ENCODE data around the gene ARHGAP29.

The ARHGAP29 gene

GRCh38 chr1:94230920-94231319, 6.5 kb downstream of the ARHGAP29 start:
- TF ChIP-seq PAX5 (IDR thresholded peaks at IDR 0.05; ENCODE audit: insufficient read depth, low read length, severe bottlenecking): no peak
- TF ChIP-seq POU2F2 (IDR thresholded peaks at IDR 0.05; ENCODE audit: low read depth, low read length): no peak
- TF ChIP-seq POLR2AphosphoS5 (IDR thresholded peaks at IDR 0.05; ENCODE audit: low read depth, low read length): no peak
- TF ChIP-seq SPI1 (IDR thresholded peaks at IDR 0.05; ENCODE audit: low read depth, low read length): no peak
- no peak for TF ChIP-seq TAF1 (IDR thresholded peaks at IDR 0.05; ENCODE audit: low read depth, low read length)
- no peak for TF ChIP-seq POLR2A (IDR thresholded peaks at IDR 0.05; ENCODE audit: low read depth, low read length)
- no peak for FAIRE-seq
- no peak for DNase-seq (ENCODE audit: insufficient read length, low spot score)

GRCh38 chr1:94228640-94229375, 8.6 kb downstream of the ARHGAP29 start:
- DNase-seq (ENCODE audit: insufficient read length, low spot score) (no peak), FAIRE-seq (no peak)
- no peak for TF ChIP-seq POLR2AphosphoS5 (IDR thresholded peaks at IDR 0.05; ENCODE audit: low read depth, low read length)
- no peak for TF ChIP-seq PAX5 (IDR thresholded peaks at IDR 0.05; ENCODE audit: insufficient read depth, low read length, severe bottlenecking)
- TF ChIP-seq POLR2A (IDR thresholded peaks at IDR 0.05; ENCODE audit: low read depth, low read length): no peak
- TF ChIP-seq POU2F2 (IDR thresholded peaks at IDR 0.05; ENCODE audit: low read depth, low read length): no peak

DNA sequence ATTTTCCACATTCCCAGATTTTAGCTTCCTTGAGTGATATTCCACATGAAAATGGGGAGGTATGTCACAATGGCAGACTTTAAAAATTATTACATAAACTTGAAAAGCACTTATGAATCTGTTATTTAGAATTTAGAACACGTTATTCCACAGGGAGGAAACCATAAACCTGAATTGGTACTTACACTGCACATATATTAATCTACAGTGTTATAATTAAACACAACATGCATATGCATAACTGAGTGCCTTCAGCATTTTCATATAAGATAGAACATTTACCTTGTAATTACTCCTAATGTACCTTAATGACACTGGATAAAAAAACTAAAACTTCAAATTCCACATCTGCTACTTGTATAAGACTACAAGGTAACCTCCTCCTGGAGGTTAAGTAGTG, 9.8 kb downstream of the ARHGAP29 start:
- TF ChIP-seq TAF1 (IDR thresholded peaks at IDR 0.05; ENCODE audit: low read depth, low read length): no peak
- no peak for TF ChIP-seq POU2F2 (IDR thresholded peaks at IDR 0.05; ENCODE audit: low read depth, low read length)
- no peak for TF ChIP-seq POLR2AphosphoS5 (IDR thresholded peaks at IDR 0.05; ENCODE audit: low read depth, low read length)
- no peak for TF ChIP-seq PAX5 (IDR thresholded peaks at IDR 0.05; ENCODE audit: insufficient read depth, low read length, severe bottlenecking)
- TF ChIP-seq SPI1 (IDR thresholded peaks at IDR 0.05; ENCODE audit: low read depth, low read length): no peak
- TF ChIP-seq POLR2A (IDR thresholded peaks at IDR 0.05; ENCODE audit: low read depth, low read length): no peak
- DNase-seq (ENCODE audit: insufficient read length, low spot score) (no peak), FAIRE-seq (no peak)

DNA sequence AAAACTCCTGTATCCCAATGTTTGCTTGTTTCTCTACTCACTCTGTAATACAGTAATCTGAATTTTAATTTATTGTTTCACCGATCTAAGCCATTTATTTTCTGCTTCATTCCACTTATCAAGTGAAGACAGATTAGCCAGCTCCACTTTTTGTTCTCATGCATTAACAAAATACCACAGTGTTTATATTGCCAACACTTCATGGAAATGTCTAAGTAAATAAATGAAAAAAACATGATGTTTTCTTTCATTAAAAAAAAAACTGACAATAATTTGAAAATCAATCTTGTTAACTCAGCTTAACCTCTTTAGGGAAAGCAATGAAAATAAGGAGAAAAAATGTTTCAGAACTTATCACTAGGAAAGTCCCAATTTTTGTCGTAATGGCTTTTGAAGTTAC, 11.5 kb downstream of the ARHGAP29 start:
- TF ChIP-seq POU2F2 (IDR thresholded peaks at IDR 0.05; ENCODE audit: low read depth, low read length) (no peak), POLR2AphosphoS5 (IDR thresholded peaks at IDR 0.05; ENCODE audit: low read depth, low read length) (no peak), PAX5 (IDR thresholded peaks at IDR 0.05; ENCODE audit: insufficient read depth, low read length, severe bottlenecking) (no peak), POLR2A (IDR thresholded peaks at IDR 0.05; ENCODE audit: low read depth, low read length) (no peak), TAF1 (IDR thresholded peaks at IDR 0.05; ENCODE audit: low read depth, low read length) (no peak), SPI1 (IDR thresholded peaks at IDR 0.05; ENCODE audit: low read depth, low read length) (no peak)
- DNase-seq (ENCODE audit: insufficient read length, low spot score) (no peak), FAIRE-seq (no peak)

DNA sequence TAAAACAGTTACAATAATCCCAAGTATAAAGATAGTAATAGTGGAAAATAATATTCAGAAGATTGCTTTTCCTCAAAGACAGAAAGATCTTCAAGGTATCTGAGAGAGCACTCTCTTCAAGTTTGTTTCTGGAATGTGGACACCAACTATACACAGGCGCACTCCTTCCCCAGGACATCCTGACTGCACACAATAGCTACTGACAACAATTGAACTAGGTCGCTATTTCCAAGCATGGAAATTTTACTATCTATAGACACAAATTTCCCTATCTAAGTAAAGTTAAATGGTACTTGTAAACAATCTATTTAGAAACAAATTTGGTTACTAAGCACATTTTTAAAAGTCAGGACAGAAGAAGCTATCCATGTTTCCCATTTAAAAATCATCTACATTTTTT, 19.1 kb downstream of the ARHGAP29 start:
- DNase-seq (ENCODE audit: insufficient read length, low spot score): no peak
- no peak for FAIRE-seq
- no peak for TF ChIP-seq POLR2A (IDR thresholded peaks at IDR 0.05; ENCODE audit: low read depth, low read length)
- TF ChIP-seq TAF1 (IDR thresholded peaks at IDR 0.05; ENCODE audit: low read depth, low read length): no peak
- no peak for TF ChIP-seq POLR2AphosphoS5 (IDR thresholded peaks at IDR 0.05; ENCODE audit: low read depth, low read length)
- no peak for TF ChIP-seq SPI1 (IDR thresholded peaks at IDR 0.05; ENCODE audit: low read depth, low read length)
- no peak for TF ChIP-seq PAX5 (IDR thresholded peaks at IDR 0.05; ENCODE audit: insufficient read depth, low read length, severe bottlenecking)
- TF ChIP-seq POU2F2 (IDR thresholded peaks at IDR 0.05; ENCODE audit: low read depth, low read length): no peak

GRCh38 chr1:94215955-94216354, 21.4 kb downstream of the ARHGAP29 start:
- TF ChIP-seq POLR2AphosphoS5 (IDR thresholded peaks at IDR 0.05; ENCODE audit: low read depth, low read length): no peak
- no peak for TF ChIP-seq TAF1 (IDR thresholded peaks at IDR 0.05; ENCODE audit: low read depth, low read length)
- no peak for TF ChIP-seq SPI1 (IDR thresholded peaks at IDR 0.05; ENCODE audit: low read depth, low read length)
- TF ChIP-seq POU2F2 (IDR thresholded peaks at IDR 0.05; ENCODE audit: low read depth, low read length): no peak
- no peak for TF ChIP-seq PAX5 (IDR thresholded peaks at IDR 0.05; ENCODE audit: insufficient read depth, low read length, severe bottlenecking)
- TF ChIP-seq POLR2A (IDR thresholded peaks at IDR 0.05; ENCODE audit: low read depth, low read length): no peak
- FAIRE-seq: no peak
- no peak for DNase-seq (ENCODE audit: insufficient read length, low spot score)

DNA sequence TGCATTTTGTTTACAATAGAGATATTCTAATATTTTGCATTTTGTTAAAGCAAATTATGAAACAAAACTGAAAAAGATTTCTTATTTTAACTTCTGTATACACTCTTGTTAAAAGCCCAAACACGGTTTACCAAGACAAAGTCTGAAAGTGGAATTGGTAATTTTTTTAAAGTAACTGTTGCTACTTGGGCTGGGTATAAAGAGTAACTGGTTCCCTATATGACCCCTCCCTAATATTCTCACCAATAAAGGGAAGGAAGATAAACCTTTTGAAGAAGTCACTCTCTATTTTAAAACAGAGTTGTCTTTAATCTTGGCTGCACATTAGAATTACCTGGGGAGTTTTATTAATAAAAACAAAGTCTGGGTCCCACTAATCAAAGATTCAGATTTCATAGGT, 27.4 kb downstream of the ARHGAP29 start:
- TF ChIP-seq POLR2A (IDR thresholded peaks at IDR 0.05; ENCODE audit: low read depth, low read length) (no peak), POU2F2 (IDR thresholded peaks at IDR 0.05; ENCODE audit: low read depth, low read length) (no peak), PAX5 (IDR thresholded peaks at IDR 0.05; ENCODE audit: insufficient read depth, low read length, severe bottlenecking) (no peak), TAF1 (IDR thresholded peaks at IDR 0.05; ENCODE audit: low read depth, low read length) (no peak), POLR2AphosphoS5 (IDR thresholded peaks at IDR 0.05; ENCODE audit: low read depth, low read length) (no peak), SPI1 (IDR thresholded peaks at IDR 0.05; ENCODE audit: low read depth, low read length) (no peak)
- no peak for DNase-seq (ENCODE audit: insufficient read length, low spot score)
- FAIRE-seq: no peak

DNA sequence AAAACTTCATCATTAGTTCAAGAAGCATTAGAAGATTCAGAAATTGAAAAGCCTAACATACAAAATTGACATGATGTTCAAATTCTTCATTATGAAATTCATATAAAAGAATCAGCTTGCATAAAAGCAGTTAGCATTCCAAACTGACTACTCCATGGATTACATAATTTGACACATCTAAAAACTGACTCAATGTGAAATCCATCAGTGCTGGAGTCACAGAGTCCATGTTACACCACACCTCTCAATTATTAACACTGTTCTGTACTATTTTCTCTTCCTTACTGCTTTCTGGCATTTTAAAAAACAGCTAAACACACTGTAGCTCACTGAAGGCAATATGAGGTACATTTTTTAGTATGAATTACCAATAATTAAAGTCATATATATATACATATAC, 28.0 kb downstream of the ARHGAP29 start:
- DNase-seq (ENCODE audit: insufficient read length, low spot score) (no peak), FAIRE-seq (no peak)
- no peak for TF ChIP-seq SPI1 (IDR thresholded peaks at IDR 0.05; ENCODE audit: low read depth, low read length)
- TF ChIP-seq PAX5 (IDR thresholded peaks at IDR 0.05; ENCODE audit: insufficient read depth, low read length, severe bottlenecking): no peak
- TF ChIP-seq TAF1 (IDR thresholded peaks at IDR 0.05; ENCODE audit: low read depth, low read length): no peak
- no peak for TF ChIP-seq POU2F2 (IDR thresholded peaks at IDR 0.05; ENCODE audit: low read depth, low read length)
- TF ChIP-seq POLR2A (IDR thresholded peaks at IDR 0.05; ENCODE audit: low read depth, low read length): no peak
- no peak for TF ChIP-seq POLR2AphosphoS5 (IDR thresholded peaks at IDR 0.05; ENCODE audit: low read depth, low read length)

GRCh38 chr1:94207695-94208094, 29.7 kb downstream of the ARHGAP29 start:
- DNase-seq (ENCODE audit: insufficient read length, low spot score) (no peak), FAIRE-seq (no peak)
- TF ChIP-seq PAX5 (IDR thresholded peaks at IDR 0.05; ENCODE audit: insufficient read depth, low read length, severe bottlenecking) (no peak), TAF1 (IDR thresholded peaks at IDR 0.05; ENCODE audit: low read depth, low read length) (no peak)

DNA sequence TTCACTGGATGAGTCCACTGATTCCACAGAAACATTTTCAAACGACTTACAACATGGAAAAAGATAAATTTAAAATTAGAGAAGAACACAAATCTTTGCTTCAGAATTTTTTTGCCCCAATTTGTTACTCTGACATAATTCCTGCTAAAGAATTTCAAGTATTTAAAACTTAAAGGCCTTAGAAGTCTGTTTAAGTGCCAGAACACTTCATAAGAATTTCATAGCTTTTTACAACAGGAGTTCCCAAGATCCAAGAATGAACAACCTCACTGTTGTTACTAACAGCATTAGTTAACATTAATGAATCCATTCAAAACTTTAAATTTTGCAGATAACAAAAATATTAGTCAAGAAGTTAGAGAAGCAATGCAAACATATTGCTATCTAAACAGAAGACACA, 31.7 kb downstream of the ARHGAP29 start:
- TF ChIP-seq POLR2A (IDR thresholded peaks at IDR 0.05; ENCODE audit: low read depth, low read length) (no peak), PAX5 (IDR thresholded peaks at IDR 0.05; ENCODE audit: insufficient read depth, low read length, severe bottlenecking) (no peak), SPI1 (IDR thresholded peaks at IDR 0.05; ENCODE audit: low read depth, low read length) (no peak), POLR2AphosphoS5 (IDR thresholded peaks at IDR 0.05; ENCODE audit: low read depth, low read length) (no peak), POU2F2 (IDR thresholded peaks at IDR 0.05; ENCODE audit: low read depth, low read length) (no peak), TAF1 (IDR thresholded peaks at IDR 0.05; ENCODE audit: low read depth, low read length) (no peak)
- FAIRE-seq (no peak), DNase-seq (ENCODE audit: insufficient read length, low spot score) (no peak)
